Stimulated activated CD4-positive, alpha-beta T cell treated with anti-CD3 and anti-CD28 coated beads, Interleukin-1b, Interleukin-23, amount 100 ng/mL, for 1 hour (primary cell): ENCODE data around the gene VEGFA.

ENCODE experiments used
- DNase-seq, 2 donors: peaks; one replicate each; pipeline ENCODE4 v3.0.0-alpha.2; 2020; ENCODE audit warnings: low read depth in 2 of 2

VEGFA gene

DNA sequence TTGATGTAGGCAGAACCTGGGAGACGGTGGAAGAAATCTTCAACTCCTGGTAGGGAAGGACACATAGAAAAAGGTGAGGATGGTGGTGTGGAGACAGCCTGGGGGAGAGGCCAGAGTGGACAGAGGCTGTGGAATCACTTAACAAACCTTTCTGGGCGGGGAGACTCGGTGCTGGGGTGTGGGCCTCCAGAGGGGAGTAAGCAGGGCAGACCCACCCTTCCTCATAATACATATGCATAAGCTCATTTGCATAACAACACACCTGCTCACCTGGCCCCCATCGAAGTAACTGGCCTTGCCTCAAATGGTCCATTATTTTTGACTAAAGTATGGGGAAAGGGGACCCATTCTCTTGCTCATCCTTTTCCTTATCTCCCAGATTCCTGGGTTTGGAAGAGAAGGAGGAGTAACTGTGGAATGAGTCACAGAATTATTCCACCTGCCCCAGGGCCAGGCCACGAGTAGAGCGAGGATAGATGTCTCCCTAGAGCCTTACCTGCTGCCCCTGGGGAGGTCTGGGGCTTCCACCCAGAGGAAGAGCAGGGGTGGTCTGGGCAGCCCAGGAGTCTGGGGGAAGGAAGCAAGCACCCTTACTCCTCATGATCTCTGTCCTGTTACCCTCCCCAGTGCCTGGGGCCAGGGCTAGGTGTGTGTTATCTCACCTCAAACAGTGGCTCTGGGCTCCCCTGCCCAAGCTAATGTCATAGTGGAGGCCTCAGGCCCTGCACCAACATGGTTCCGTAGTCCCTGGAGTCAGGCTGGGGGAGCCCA, 10.7 kb upstream of the VEGFA start:
- DNase-seq: no peak

GRCh38 chr6:43759907-43760206, 10.2 kb upstream of the VEGFA start:
- no peak for DNase-seq

DNA sequence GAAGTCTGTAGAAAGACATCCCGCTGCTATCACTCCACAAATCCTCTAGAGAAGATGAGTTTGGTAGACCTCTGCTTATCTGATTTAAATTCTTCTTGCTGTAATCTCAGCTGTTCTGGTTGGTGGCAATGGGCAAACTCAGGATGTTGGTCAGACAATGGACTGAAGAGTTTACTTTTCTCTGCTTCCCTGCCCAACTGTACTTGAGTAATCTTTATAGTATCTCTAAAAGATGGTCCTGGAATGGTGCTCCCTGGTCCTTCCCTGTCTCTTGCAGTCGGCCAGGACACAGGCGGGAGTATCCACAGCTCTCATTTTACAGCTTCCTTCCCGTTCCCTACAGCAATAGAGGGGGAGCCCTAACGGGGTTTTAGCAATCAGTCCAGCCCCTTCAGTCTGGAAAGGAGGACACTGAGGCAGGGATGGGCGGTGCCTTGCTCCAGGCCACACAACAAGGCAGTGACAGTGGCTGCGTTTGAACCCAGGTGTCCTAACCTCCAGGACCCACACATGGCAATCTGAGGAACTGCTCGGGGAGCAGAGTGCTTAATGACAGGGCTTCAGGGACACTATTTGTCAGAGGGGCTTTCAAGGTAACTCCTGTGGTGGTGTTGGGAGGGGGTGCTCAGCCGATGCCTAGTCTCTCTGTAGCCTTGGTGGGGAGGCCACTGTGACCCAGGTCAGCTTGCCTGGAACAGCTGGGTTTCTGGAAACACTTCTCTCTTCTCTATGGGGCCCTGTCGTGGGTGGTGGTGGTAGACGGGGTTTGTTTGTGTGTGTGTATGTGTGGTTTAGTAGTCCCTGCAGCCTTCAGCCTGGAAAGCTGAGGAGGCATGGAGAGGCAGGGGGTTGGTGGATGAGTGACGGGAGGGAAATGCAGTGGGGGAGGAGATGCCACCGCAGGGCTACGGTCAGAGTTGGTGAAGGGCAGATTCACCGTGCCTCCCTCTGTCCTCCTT, 9.5 kb upstream of the VEGFA start:
- no peak for DNase-seq

DNA sequence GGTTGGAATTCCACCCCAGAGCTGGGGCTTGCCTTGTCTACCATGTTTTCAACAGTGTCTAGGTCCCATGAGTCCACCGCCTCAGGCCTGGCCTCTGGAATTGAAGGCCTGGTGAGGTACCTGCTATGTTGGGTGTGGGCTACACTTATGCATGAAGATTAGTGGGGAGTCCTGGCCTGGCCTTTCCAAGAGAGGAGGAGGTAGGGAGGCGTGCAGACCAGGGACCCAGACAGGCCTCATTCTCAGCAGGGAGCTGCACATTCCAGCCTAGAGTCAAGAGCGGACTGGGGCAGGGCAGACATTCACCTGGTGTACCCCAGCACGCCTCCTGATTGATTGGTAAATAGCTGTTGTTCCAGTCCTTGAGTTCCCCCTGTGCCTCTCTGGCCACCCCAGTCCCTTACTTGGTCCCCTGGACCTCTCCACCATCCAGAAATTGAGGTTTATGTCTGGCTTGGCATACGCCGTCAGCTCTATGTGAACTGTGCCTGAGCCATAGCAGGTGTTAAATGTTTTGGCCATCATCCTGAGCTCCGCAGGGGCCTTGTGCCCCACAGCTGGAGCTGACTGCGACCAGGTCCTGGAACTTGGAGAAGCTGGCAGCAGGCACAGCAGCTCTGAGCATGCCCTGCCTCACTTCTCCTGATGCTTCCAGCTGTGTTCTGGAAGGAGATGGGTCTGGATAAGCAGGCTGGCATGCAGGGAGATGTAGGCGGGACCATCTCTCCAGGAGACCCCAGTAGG, 8.2 kb upstream of the VEGFA start:
- no peak for DNase-seq

DNA sequence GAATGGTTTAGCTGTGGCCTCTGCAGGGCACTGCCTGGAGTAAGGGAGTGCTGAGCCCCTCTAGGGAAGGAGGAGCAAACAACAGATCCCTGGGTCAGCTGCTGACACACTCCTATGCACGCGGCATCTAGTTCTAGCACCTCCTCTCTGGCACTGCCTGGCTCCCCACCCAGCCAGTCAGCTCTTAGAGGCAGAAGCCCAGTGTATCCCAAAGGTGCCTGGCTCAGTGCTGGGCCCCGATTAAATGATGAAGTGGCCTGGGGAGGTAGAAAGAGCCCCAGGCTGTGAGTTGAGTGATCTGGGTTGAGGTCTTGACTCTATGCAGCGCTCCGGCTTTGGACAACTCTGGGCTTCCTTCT, 7.6 kb upstream of the VEGFA start:
- DNase-seq: no peak

DNA sequence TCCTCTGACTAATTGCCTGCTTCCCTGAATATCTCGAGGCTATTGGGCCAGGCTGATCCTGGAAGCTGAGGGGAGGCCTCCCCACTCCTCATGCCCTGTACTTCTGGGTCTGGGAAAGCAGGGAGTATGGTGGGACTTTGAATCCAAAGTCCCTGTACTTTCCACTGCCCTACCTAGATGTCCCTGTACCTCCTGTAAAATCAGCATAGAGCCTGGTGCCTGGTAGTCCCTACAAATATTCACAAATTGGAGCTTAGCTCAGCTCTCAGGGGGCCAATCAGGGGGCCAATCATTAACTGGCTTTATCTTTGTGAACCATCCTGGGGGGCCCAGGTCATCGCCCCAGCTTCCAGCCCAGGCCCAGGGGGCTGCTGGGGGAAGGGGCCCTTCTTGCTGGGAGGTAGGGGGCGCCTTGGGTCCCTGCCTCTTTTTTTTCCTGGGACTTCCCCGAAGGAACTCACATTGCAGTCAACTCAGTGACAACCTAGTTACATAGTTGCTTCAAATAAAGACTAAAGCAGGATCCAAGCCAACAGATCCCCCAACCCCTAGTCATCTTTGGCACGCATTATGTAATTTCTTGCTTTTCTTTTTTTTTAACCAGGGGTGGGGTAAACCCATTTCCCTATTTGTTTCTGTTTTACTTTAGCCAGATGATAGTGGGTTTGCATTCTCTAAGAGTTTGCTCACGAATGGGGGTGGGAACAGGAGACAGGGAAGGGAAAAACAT, 6.9 kb upstream of the VEGFA start:
- DNase-seq: no peak

DNA sequence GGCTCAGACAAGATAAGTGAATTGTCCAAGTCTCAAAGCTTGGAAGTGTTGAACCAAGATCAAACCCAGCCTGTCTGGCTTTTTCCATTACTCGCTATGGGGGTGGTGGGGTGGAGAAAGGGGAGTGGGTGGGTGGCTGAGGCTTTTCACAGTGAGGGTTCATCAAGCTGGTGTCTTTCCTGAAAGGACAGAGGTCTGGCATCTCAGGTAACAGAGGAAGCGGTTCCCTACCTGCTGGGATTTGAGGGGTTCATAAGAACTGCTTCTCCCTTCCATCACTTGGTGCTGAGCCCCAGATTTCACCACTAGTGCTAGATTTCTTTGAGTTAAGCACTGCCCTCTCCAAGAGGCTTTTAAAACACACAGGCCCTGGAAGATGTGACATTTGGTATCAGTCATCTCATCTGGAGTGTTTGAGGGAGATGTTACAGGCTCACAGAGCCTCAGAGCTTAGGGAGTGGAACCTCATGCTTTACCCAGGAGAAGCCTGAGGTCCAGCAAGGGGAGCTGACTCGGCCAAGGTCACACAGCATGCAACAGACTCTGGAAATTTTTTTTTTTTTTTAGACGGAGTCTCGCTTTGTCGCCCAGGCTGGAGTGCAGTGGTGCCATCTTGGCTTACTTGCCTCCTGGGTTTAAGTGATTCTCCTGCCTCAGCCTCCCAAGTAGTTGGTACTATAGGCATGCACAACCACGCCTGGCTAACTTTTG, 6.0 kb upstream of the VEGFA start:
- no peak for DNase-seq

DNA sequence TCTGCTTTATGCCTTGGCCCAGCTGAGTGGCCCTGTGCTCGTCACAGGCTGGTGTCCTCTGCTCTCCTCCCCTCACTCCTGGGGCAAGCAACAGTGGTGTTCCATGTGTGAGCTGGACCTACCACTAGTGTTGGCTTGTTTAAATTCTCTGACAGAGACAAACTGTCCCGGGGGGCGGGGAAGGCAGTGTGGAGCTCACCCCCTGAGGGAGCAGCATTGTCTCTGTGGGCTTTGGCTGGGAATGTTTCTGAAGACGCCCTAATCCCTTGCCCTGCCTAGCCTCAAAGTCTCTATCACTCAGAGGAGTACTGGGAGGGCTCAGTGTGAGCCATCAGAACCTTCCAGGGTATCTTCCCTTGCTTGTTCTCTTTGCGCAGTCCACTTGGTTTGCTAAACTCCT, 5.2 kb upstream of the VEGFA start:
- no peak for DNase-seq

- DNase-seq: no peak
Observed at GRCh38 chr6:43765776-43766499, 4.1 kb upstream of the VEGFA start.

- DNase-seq: no peak
Observed at GRCh38 chr6:43766500-43766853, 3.5 kb upstream of the VEGFA start.

DNA sequence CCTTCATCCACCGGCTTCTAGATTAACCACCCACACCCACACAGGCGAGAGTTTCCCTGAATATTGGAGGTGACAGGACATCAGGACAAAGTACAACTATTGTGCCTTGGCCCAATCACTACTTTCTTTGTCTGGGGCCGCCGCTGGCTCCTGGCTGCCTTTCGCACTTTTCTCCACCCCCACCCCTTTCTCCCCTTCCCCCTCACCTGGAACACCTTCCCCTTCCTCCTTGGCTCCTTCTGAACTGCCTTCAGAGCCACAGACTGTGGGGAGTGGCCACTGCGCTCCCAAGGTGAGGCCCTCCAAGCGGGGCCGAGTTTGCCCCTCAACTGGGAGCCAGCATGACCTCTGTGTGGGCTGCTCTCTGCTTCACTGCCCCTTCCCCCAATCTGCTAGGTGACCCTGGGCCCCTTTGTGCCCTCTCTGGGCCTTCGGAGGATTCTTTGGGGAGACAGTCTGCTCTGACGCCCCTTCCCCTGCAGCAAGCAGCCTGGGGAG, 3.0 kb upstream of the VEGFA start:
- no peak for DNase-seq

DNA sequence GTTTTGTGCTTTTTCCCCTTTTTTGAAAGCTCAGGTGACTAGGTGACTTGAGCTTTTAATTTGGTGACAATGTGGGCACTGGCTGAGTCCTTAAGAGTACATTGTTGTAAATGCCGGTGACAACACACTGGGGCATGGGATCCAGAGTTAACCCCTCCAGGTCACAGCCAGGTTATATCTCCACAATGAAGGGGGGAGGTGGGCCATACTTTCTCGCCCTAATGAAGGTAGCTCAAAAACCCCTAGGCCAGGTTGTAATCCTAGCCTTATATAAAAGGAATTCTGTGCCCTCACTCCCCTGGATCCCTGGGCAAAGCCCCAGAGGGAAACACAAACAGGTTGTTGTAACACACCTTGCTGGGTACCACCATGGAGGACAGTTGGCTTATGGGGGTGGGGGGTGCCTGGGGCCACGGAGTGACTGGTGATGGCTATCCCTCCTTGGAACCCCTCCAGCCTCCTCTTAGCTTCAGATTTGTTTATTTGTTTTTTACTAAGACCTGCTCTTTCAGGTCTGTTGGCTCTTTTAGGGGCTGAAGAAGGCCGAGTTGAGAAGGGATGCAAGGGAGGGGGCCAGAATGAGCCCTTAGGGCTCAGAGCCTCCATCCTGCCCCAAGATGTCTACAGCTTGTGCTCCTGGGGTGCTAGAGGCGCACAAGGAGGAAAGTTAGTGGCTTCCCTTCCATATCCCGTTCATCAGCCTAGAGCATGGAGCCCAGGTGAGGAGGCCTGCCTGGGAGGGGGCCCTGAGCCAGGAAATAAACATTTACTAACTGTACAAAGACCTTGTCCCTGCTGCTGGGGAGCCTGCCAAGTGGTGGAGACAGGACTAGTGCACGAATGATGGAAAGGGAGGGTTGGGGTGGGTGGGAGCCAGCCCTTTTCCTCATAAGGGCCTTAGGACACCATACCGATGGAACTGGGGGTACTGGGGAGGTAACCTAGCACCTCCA, 2.2 kb upstream of the VEGFA start:
- DNase-seq: no peak

- DNase-seq: no peak
Observed at GRCh38 chr6:43768506-43768860, 1.5 kb upstream of the VEGFA start.

GRCh38 chr6:43768983-43769525, 957 bp upstream of the VEGFA start:
- DNase-seq: no peak

GRCh38 chr6:43770372-43771209, 580 bp downstream of the VEGFA start:
- DNase-seq: peak in 1 of 2 donors; percentile 11

GRCh38 chr6:43771210-43771857, 1.3 kb downstream of the VEGFA start:
- DNase-seq: peak in 1 of 2 donors; percentile 53

DNA sequence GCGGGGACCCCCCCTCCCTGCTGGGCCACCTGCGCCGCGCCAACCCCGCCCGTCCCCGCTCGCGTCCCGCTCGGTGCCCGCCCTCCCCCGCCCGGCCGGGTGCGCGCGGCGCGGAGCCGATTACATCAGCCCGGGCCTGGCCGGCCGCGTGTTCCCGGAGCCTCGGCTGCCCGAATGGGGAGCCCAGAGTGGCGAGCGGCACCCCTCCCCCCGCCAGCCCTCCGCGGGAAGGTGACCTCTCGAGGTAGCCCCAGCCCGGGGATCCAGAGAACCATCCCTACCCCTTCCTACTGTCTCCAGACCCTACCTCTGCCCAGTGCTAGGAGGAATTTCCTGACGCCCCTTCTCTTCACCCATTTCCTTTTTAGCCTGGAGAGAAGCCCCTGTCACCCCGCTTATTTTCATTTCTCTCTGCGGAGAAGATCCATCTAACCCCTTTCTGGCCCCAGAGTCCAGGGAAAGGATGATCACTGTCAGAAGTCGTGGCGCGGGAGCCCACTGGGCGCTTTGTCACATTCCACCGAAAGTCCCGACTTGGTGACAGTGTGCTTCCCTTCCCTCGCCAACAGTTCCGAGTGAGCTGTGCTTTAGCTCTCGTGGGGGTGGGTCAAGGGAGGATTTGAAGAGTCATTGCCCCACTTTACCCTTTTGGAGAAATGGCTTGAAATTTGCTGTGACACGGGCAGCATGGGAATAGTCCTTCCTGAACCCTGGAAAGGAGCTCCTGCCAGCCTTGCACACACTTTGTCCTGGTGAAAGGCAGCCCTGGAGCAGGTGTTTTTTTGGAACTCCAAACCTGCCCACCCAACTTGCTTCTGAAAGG, 2.1 kb downstream of the VEGFA start:
- DNase-seq: peak in 1 of 2 donors; percentile 51
